ENCODE data around the gene XPNPEP2.

XPNPEP2 gene, protein sequence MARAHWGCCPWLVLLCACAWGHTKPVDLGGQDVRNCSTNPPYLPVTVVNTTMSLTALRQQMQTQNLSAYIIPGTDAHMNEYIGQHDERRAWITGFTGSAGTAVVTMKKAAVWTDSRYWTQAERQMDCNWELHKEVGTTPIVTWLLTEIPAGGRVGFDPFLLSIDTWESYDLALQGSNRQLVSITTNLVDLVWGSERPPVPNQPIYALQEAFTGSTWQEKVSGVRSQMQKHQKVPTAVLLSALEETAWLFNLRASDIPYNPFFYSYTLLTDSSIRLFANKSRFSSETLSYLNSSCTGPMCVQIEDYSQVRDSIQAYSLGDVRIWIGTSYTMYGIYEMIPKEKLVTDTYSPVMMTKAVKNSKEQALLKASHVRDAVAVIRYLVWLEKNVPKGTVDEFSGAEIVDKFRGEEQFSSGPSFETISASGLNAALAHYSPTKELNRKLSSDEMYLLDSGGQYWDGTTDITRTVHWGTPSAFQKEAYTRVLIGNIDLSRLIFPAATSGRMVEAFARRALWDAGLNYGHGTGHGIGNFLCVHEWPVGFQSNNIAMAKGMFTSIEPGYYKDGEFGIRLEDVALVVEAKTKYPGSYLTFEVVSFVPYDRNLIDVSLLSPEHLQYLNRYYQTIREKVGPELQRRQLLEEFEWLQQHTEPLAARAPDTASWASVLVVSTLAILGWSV

DNA sequence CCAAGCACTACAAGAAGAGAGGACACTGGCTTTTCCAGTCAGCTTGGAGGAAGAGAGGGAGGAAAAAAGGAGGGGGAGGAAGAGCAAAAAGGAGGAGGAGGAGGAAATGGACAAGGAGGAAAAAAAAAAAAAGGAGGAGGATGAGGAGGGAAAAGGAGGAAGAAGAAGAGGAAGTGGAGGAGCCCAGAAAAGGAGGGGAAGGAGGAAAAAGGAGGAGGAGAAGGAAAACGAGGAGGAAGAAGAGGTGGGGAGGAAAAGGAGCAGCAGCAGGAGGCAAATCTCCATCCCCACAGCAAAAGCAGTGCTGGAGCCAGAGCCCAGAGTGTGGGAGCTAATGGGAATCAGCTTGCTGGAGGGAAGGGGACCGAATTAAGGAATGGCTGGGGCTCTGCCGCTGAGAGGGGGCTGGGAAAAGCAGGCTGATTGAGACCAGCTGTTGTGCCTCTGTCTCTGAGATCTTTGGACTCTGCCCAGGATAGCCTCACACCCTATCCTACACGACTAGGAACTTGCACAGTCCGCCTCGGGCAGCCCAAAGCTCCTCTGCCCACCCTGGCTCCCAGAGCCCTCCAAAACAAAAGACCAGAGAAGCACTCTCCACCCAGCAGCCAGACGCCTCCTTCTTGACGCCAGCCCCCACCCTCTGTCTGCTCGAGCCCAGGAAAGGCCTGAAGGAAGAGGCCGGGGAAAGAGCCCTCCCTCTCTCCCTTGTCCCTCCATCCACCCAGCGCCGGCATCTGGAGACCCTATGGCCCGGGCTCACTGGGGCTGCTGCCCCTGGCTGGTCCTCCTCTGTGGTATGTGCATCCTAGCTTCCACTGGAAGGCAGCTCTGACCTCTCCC lies at the start of gene XPNPEP2:
TSS of gene XPNPEP2 (plus strand) at position 514 of the 843 bp plus-strand sequence. CDS start at position 749, 235 bp downstream.
- DNase-seq = no peak

DNA sequence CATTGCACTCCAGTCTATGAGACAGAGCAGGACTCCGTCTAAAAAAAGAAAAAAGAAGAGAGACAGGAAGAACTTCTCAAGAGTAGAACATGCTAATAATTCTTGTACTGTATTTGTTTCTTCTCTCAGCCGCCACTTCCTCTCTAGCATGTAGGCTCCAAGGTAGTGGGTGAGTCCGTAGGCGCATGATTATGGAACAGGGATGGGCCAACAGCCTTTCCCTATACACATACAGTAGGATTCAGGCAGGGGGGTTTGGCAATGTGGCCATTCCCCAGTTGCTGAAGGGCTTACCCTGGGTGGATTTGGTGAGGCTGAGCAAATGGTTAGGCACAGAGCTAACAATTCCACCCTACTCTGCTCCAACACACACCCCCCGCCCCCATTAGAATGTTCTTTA lies 49.0 kb upstream of the XPNPEP2 start:
- DNase-seq = no peak

DNA sequence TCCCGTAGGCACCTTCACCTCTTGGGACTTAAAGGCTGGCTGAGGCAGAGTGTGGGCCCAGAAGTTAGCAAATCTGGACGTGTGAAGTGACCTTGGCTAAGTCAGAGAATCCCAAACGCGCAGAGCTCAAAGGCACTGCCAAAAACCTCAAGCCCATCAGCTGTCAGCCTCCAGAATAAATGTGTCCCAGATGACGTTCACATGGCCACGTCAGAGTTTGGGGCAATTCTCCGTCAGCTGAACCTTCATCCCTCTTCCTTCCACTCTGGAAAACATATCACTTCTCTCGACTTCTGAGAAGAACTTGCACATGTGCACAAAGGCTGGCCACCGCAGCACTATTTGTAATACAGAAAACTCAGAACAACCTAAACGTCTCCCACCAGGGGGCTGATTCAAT lies 48.3 kb upstream of the XPNPEP2 start:
- no peak for DNase-seq

DNA sequence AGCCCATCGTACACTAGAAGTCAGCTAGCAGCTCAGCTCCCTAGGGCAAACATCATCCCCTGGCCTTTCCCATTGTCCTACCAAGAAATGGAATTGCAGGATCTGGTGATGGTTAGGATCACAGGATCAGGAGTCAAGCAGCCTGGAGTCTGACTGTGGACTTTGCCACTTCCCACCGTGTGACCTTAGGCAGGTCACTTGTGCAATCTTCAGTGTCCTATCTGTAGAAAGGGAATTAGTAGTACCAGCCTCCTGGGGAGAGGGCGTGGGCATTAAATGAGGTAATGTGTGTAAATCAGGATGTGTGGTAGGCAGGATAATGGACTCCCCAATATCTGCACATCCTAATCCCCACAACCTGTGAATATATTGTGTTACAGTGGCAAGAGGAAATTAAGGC lies 45.4 kb upstream of the XPNPEP2 start:
- DNase-seq = no peak

DNA sequence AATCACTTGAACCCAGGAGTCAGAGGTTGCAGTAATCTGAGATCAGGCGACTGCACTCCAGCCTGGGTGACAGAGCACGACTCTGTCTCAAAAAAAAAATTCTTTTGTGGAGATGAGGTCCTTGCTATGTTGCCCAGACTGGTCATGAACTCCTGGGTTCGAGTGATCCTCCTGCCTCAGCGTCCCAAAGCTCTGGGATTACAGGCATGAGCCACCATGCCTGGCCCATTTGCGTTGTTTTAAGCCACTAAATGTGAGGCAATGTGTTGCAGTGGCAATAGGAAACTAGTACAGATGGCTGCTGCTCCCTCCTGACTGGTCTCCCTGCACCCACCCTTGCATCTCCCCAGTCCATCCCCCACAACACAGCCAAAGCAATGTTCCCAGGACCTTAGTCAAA lies 44.0 kb upstream of the XPNPEP2 start:
- DNase-seq = no peak

DNA sequence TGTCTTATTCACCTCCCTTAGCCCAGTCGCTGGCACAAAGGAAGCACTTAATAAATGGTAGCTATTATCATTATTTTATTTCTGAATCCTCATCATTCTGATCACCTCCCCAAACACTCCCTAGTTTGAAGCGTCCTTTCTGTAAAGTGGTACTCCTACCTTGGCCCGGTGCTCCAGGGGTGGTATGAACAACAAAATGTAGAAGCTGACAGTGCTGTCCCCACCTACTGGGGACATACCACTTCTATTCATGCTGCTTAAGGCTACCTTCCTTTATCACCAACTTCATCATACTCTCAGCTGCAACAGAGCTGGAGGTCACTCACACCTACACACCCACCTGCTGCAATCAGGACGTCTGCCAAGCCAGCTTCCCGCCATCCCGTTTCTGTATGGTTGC lies 43.2 kb upstream of the XPNPEP2 start:
- DNase-seq = no peak

DNA sequence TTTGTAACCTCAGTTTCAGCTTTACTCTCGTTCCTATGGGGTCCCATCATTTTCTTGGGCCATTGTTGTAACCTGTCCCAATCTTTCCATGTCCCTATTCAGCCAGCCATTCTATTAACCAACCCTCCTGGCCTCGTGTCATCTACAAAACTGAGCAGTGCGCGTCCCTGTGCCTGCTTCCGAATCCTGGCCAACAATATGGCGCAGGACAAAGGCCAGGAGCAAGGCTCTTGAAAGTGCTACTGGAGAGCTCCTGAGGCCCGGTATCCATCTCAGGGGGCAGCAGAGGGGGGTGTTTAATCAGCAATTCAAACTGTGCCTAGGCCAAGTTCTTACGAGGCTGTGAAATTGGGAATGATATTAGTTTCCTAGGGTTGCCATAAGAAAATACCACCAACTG lies 42.8 kb upstream of the XPNPEP2 start:
- no peak for DNase-seq

DNA sequence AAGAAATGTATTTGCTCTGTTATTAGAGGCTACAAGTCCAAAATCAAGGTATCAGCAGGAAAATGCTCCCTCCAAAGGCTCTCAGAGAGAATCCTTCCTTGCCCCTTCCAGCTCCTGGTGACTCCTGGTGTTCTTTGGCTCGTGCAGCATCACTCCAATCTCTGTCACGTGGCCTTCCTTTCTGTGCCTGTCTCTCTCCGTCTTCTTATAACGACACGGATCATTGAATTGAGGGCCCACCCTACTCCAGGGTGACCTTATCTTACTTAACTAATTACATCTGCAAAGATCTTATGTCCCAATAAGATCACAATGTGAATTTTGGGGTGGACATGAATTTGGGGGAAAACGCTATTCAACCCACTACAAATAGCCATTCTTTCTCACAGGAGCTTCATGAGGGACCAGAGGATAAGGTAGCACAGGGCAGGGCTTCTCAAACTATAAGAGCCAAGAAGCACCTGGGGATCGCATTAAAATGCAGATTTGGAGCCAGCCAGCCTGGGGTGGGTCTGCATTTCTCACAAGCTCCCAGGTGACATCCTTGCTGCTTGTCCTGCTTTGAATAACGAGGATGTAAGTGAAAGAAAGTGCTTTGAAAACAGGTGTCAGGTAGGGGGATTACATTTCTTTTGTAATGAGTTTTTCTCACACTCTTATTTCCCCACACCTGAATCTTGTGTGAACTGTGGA lies 42.2 kb upstream of the XPNPEP2 start:
- no peak for DNase-seq

DNA sequence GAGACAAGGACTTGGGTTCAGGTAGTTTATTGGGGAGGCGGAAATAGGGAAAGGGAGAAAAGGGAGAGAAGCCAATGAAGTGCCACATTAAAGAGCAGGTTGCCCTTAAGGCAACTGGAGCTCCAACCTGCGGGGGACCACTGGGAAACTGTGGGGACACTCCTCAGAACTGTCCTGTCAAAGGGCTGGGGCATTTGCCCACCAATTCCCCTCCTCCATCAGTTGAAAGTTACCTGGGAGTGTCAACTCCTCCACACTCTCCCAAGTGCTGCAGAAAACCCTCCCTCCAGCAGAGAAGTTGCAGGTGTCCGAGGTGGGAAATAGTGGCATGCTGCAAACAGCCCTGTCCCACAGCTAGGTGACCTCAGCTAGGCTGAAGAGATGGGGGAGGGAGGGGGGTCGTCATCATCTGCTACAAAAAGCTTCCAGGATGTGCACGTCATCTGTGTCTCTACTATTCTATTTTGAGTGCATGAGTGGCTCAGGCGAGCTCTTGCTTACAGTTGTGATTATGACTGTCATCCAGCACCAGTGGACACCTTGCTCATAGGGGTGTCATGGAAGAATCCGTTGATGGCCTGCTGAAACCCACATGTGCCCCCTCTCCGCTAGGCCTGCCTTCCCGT lies 41.5 kb upstream of the XPNPEP2 start:
- DNase-seq = no peak

DNA sequence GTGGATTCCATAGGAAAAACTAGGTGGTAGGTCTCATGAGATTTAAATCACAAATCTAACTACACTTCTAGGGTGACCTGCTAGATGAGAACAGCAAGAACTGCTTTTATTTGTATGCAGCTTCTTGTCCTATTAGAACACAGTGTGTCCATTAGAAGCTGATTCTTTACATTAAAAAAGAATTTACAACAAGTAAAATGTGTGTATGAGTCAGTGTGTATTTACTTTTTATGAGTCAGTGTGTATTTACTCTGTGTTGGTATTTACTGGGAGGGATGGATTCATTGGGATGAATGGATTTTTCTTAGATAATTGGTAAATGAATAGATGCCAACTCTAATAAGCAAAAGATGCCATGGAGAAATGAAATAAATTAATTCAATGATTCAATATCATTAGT lies 40.6 kb upstream of the XPNPEP2 start:
- DNase-seq = no peak

DNA sequence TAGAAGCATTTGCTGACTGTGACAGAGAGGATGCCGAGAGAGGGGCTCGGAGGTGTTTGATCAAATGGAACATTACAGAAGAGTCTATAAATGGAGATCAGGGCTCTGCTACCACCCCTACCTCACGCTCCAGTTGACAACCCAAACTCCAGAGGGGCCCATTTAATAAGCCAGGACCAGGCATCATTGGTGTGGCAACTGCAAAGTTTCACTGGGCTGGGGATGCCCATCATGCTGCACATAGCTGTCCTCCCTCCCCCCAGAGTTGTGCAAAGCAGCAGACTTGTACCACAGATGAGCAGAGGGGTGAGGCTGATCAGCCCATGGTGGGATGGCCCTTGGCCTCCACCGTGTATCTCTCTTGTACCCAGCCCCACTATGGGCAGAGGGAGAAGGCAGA lies 38.2 kb upstream of the XPNPEP2 start:
- no peak for DNase-seq

DNA sequence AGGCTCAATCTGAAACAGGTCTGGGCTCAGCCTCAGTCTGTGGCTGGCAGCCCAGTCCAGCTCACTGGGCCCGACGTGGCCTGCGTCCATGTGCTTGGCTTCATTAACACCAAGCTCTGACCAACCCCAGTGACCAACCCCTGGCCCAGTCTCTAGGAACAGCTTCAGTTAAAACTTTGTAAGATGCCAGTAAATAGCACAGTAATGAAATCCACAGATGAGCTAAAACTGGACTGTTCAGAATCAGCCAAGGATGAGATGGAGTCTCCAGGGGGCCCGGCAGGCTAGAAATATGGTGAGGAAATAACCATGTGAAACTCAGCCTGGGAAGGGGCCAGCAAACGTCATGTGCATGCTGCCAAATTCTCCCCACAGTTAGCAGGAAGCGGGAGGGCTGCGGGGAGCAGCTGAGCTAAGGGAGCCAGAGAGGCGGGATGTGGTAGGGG lies 37.1 kb upstream of the XPNPEP2 start:
- no peak for DNase-seq

DNA sequence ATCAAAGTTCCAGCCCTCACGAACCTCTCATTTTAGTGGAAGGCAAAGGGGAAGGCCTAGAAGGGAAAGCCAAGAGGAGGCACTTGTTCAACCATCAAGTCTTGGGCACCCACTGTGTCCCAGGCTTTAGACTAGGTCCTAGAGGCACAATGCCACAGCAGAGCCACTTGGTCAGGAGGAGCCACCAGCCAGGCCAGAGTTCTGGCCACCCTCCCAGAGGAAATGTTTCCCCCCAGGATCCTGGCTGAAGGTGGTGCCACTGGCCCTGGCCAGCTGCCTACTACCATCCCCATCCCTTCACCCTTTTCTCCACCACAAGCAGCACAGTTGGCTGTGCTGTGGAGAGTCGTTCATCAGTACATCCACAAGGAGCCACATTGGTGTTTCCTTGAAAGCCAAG lies 34.3 kb upstream of the XPNPEP2 start:
- DNase-seq = no peak

DNA sequence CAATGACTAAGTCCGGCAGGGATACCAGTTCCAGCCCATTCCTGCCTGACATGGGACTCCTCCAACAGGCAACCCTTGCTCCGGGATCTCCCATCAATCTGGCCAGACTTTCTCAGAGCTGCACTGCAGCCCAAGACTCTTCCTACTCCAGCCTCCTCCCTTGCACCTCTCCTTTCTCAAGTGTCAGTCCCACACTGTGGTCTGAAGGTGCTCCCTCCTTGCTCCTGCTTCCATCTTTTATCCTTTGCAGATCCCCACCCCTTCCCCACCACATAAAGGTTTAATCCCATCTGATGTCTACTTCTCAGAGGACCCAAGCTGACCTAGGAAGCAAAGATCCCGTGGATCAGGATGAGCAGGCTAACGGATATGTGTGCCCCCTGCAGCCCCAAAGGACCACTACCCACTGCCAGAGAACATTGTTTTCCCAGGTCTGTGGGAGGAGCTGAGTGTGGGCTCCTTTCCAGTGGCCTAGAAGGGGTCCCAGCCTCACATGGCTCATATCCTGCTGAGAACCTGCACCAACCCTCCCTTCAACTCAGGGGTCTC lies 33.3 kb upstream of the XPNPEP2 start:
- no peak for DNase-seq

DNA sequence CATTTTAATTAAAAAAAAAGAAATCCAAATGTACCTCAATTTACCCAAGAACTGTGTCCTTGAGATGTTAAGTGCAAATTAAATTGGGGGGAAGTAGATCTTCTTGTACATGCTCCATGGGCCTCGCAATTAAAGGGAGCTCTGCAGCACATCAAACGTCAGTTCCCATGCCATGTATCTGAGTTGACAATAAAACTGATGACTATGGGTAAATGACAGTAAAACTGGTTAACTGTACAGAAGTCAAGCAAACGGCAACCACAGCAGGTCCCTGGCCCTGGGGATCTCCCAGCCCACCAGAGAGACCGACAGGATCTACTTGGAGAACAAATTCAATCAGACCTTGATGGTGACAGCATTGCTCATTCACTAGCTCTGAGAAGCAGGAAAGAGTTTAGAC lies 32.8 kb upstream of the XPNPEP2 start:
- DNase-seq = no peak

DNA sequence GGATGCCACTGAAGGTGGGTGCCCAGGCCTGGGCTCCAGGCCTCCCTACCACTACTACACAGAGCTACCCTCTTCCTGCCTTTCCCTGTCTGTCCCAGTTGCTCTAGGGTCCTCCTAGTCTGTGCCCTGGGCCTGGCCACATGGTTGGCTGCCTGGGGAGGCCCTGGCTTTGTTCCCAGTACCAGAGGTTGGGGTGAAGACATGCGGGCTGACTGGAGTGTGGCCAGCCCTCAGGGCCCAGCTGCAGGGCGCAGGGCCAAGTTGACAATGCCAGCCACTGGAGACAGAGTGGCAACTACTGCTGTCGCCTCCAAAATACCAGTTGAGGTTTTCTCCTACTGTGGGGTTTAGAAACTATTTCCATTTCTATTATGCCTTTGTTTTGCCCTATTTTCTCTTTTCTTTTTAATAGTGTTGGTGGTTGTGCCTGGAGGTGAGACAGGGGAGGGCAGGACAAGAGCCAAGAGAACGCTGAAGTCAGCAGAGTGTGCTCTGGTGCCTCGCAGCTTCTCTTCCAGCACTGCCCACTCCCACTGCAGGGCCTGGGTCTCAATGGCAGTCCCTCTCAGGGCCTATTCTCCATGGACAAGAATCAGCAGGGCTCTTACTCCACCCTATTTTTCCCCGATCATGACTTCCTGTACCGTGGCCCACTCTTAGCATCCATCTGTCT lies 32.2 kb upstream of the XPNPEP2 start:
- DNase-seq = no peak

DNA sequence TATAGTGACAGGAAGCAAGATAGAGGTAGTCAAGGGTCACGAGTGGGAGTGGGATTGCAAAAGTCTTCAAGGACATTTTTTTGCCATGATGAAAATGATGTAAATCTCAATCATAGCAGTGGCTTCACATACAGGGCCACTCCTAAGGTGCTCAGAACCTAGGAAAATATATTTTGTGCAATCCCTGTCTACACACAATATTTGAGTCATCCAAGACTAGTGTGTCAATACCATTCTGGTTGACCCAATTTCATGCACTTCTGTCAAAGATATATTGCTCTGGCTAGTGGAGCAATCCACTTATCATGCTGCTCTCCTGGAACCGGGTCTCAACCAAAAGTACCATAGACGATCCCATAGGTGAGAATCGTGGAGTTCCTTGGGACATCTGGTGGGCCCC lies 24.2 kb upstream of the XPNPEP2 start:
- no peak for DNase-seq

DNA sequence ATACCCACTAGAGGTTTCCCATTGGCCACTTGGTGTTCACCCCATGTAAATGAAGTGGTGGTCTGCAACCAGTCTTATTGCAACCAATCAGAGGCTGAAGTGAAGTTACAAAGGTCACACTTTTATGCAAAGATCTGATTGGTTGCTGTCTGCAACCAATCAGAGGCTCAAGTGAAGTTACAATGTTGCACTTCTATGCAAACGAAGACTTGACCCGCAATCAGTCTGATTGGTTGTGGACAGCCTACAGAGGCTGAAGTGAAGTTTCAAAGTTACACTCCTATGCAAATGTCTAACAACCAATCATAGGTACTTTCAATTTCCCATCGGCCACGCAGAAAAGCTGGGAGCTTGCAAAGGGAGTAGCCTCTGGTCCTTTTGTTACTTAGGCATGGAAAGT lies 22.3 kb upstream of the XPNPEP2 start:
- DNase-seq = no peak

DNA sequence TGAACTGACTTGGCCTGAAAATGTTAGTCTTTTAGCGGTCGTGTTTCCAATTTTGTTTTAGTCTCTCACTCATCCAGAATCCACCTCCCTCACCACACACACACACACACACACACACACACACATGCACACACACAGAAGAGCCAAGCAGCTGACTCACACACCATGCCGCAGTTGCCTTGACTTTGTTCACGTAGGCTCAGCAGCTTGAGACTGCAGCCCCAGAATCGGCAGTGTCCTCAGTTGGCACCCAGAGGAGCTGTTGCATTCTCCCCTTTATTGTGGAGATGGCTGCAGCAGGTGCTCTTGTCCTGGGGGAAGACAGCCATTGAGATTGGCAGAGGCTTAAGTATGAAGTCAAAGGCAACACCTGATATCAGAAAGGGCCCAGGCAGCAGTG lies 20.9 kb upstream of the XPNPEP2 start:
- DNase-seq = no peak

DNA sequence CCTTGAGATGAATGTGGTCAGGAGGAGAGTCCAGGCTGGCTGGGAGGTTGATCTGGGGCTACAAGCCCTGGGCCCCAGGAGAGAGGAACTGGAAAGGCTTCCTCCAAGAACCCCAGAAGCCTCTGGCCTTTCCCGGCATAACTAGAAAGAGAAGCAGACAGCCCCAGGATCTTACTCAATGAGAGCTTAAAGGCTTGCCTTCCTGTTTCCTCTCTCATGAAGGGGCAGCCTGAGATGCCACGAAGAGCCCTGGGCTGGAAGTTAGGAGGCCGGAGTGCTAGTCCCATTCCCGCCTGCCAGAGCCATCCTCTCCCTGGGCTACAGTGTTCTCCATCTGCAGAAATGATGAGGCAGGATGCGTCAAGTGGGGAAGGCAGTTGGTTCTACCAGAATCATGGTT lies 20.1 kb upstream of the XPNPEP2 start:
- no peak for DNase-seq

DNA sequence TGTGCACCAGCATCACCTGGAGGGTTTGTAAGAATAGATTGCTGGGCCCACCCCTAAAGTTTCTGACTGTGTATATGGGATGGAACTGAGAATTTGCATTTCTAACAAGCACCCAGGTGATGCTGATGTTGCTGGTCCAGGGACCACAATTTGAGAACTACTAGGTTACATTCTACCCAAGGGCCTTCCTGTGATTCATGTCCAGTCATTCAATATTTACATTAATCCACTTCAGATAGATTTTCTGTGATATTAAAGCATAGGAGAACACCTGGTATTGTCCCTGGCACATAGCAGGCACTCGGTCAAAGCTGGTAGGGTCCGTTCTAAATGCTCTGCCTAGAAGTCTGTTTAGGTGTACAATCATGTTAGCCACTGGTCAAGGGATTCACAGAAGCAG lies 19.5 kb upstream of the XPNPEP2 start:
- no peak for DNase-seq
